GM19438 (cell line): ENCODE measurements around the gene OSBPL2.

ENCODE experiments used
- ATAC-seq: cut with Tn5 transposase; IDR thresholded peaks from one replicate; pipeline ENCODE4 v1.9.1; 2021; ENCODE audit warnings: low read depth; ENCODE audit not compliant: unreplicated experiment

OSBPL2 gene

GRCh38 chr20:62219992-62220665 lies 18.2 kb upstream of the OSBPL2 start, which contains the start of gene HRH3:
Gene HRH3, minus strand, starts transcription at chr20:62220278. Its CDS starts 308 bp downstream, at chr20:62219970.
- ATAC-seq, result no peak

DNA sequence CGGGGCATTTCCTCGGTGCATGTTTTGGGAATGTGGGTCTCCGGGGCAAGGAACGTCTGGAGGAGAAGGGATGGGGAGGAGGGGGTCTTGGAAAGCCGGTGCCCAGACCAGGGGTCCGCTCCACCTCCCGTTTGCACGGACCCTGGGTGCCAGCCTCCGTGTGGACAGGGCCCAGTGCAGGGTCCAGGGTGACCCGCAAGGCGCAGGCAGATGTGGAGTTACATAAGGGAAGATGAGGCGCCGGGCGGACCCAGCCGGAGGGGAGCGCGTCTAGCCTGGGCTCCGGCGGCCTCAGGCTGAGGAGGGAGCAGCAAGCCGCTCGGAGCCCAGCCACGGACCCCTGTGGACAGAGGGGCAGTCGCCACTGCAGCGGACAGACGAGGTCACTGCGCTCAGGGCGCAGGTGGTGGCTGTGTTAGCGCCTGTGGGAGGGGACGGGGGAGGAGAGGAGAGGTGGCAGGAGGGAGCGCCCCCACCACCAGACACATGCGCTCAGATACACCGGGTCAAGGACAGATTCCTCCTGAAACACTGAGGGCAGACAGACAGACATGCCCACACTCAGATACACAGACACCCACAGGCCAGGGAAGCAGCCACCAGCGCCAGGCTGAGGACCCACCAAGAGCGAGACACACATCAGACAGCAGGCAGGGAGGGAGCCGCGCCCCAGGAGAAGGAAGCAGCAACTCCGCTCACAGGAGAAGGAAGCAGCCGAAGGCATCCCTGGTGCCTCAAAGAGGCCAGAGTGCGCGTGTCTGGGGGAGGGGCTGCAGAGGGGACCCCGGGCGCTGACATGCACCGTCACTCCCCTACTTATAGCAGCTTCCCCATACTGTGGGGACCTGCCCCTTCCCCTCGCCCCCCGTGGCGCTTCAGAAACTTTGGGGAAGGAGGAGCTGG lies 17.4 kb upstream of the OSBPL2 start:
- no peak for ATAC-seq

GRCh38 chr20:62222266-62222850 lies 16.0 kb upstream of the OSBPL2 start:
- no peak for ATAC-seq

DNA sequence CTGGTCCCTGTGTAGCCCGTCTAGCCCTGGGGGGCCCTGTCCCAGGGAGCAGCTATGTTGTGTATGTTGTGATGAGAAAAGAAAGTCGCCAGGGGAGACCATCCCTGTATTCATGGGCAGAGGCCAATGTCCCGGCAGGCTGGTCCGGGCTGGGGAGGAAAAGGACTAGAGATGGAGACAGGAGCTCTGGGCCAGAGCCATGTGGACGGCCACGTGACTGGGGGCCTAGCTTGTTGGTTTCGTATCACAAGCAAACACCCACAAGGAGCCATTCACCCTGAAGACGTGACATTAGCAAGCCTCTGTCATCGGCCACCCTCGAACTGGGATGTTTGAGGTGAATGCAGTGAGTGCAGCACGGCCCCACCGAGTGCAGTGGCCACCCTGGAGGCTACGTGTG lies 15.3 kb upstream of the OSBPL2 start:
- no peak for ATAC-seq

GRCh38 chr20:62223571-62223970 lies 14.8 kb upstream of the OSBPL2 start:
- ATAC-seq, result no peak

GRCh38 chr20:62224113-62224855 lies 14.0 kb upstream of the OSBPL2 start:
- ATAC-seq, result no peak

DNA sequence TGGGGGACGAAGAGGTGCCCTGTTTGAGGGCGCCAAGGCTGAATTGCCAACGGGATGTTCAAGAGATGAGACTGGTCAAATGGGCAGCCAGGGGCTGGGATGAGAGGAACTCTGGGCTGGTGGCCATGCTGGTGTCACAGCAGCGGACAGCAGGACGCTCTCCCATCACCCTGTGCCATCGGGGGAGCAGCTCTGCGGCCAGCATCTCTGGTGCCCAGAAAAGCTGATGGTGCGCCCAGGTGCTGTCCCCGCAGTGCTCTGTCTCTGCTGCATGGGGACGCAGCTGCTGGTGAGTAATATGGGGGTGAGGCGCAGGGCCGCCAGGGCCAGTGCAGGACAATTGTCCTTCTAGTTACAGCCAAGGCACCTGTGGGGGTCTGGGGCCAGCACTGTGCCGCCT lies 13.3 kb upstream of the OSBPL2 start:
- no peak for ATAC-seq

- ATAC-seq, result no peak
Measured at GRCh38 chr20:62225820-62226635, 12.3 kb upstream of the OSBPL2 start.

DNA sequence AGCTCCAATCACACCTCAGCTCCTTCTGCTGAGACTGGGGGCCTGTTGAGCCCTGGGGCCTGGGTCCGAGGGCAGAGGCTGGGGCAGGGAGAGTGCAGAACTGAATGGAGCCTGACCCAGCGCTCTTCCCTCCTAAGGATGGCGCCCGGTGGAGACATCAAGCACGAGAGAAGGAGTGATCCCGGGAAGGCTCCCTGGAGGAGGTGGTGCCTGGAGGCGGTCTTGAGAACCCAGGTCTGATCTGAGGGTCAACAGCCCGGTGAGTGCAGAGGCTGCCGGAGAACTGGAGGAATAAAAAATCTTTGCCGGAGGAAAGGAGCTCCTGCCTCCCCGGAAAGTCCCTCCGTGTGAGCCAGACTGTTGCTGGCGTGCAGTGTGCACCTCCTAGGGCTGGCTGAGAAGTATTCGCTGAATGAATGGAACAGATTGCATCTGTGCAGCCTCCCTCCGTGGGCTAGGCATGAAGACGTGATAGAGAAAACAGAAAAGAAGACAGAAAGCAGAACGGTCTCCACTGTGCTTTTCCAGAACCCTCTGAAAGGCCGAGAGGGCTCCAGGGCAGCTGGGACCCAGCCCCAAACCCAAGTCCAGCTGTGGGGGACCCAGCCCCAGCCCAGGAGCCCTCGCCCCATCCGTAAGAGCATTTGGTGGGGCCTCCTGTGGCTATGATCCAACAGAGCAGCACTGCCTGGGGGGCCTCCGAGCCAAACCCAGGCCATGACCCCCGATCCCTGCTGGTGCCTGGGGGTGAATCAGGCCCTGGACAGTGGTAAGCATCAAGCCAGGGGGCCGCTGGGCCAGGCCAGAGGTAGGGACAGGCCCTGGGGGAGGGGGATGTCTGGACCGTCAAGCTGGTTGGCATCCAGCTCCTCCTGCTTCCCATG lies 11.4 kb upstream of the OSBPL2 start:
- no peak for ATAC-seq

DNA sequence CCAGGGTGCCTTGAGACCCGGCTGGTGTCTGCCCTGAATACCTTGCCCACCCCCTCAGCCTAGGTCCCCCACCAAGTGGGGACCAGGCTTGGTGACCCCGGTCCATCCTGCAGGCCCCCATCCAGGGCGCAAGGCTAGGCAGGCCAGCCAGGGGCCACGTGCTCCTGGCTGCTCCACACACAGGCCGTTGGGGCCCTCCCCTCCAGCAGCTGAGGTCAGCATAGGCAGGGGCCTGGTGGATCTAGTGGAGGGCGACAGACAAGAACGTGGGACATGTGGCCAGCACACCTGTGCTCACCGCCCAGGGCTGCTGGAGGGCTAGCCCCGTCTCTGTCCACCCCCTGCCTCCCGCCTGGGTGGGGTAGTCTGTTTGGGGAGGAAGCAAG lies 10.7 kb upstream of the OSBPL2 start:
- ATAC-seq, result no peak

- ATAC-seq, result no peak
Measured at GRCh38 chr20:62227977-62228958, 10.1 kb upstream of the OSBPL2 start.

- no peak for ATAC-seq
Measured at GRCh38 chr20:62228982-62229545, 9.3 kb upstream of the OSBPL2 start.

- no peak for ATAC-seq
Measured at GRCh38 chr20:62229667-62230066, 8.7 kb upstream of the OSBPL2 start.

DNA sequence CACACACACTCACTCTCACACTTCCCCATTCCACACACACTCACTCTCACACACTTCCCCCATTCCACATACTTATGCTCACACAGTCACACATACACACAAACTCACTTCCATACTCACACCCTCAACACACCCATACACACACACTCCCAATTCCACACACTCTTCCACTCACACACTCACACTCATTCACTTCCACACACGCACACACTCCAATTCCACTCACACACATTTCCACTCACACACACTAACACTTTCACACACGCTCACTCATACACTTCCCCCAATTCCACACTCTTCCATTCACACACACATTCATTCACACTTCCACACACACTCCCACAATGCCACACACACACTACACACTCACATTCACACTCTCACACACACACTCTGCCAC lies 8.0 kb upstream of the OSBPL2 start:
- no peak for ATAC-seq

DNA sequence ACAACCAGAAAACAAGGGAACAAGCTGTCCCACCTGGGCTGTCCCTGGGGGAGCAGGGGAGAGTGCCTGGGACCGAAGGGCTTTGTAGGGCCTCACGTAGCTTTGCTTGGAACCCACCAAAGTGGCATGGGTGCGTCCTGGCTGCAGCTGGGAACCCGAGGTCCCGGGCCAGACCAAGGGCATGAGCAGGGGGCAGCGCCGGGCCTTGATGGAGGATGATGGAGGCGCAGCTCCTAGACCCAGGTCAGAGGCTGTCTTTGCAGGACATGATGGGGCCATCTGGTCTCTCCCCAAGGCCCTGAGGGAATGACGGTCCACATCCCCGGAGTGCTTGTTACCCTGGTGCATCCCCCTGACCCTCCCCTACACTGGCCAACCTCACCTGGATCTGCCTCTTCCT lies 7.6 kb upstream of the OSBPL2 start:
- ATAC-seq, result no peak

DNA sequence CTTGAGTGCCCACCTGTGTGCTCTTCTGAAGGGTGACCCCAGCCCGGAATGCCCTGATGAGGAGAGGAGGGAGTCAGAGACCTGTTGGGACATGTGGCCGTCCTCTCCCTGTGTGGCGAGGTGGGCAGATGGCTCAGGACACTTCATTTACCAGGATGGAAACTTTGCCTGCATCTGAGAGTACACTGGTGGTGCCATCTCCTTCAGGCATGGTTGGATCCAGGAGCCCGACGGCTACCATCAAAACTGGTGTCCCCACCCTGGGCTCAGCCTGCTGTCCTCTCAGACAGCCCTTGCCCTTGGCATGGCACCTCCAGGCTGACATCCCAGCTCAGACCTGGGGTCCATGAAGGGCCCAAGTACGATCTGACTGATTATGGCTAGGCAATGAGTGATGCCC lies 7.0 kb upstream of the OSBPL2 start:
- ATAC-seq, result no peak

DNA sequence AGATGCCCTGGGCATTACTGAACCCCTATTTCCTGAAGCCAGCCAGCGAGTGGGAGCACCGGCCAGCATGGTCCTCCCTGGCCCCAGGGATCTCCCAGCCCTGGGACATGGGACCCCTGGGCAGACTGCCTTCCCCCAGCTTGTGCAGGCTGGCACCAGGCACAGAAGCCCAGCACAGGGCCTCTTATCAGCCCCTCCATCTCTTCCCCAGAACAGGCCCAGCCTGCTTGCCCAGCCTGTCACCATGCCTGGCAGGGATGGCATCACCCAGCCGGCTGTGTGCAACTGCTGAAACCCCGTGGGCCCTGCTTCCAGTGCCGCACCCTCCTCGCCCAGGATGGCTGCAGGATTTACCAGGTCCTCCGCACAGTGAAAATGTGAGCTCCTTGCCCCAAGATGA lies 6.1 kb upstream of the OSBPL2 start:
- no peak for ATAC-seq
